K562 (cell line): ENCODE measurements around the gene UBE2H.

Source experiments
- ARID1B ChIP-seq: fragments of 450-650 bp; IDR thresholded peaks from 2 replicates; pipeline ENCODE4 v1.6.1; 2016; ENCODE audit warnings: antibody characterized with exemption, mild to moderate bottlenecking, inconsistent platforms
- CEBPZ ChIP-seq: fragments of 150-350 bp; IDR thresholded peaks from 2 replicates; pipeline ENCODE4 v1.6.1; 2014; ENCODE audit warnings: low read depth, mild to moderate bottlenecking, low read length, borderline replicate concordance
- ETV6 ChIP-seq, 3 experiments: fragments of 150-350 bp in 1 of 3; sonication (generic) in 1 of 3; formaldehyde crosslinking in 1 of 3; IDR thresholded peaks; 2 replicates each; pipeline versions ENCODE4 v1.6.1 to v1.8.0; 2014 to 2022; ENCODE audit warnings: borderline replicate concordance in 2 of 3, low read depth in 2 of 3, antibody characterized with exemption in 1 of 3, low read length in 1 of 3, mild to moderate bottlenecking in 1 of 3, missing genetic modification reagents in 1 of 3
- FOXP1 ChIP-seq: sonication (generic); formaldehyde crosslinking; IDR thresholded peaks from 2 replicates; pipeline ENCODE4 v1.8.0; 2022; ENCODE audit warnings: mild to moderate bottlenecking, missing genetic modification reagents
- NFIC ChIP-seq: fragments of 450-650 bp; IDR thresholded peaks from 2 replicates; pipeline ENCODE4 v1.6.1; 2017; ENCODE audit warnings: mild to moderate bottlenecking, inconsistent platforms
- SMAD4 ChIP-seq: fragments of 250-450 bp; sonication (Bioruptor Pico); conservative IDR thresholded peaks from 2 replicates; pipeline ENCODE4 v1.8.0; 2021; ENCODE audit warnings: inconsistent platforms, mild to moderate bottlenecking, moderate library complexity
- XRCC5 ChIP-seq: fragments of 200-400 bp; formaldehyde crosslinking; IDR thresholded peaks from 2 replicates; pipeline ENCODE4 v1.6.1; 2017; ENCODE audit warnings: low read depth, mild to moderate bottlenecking, low read length

DNA sequence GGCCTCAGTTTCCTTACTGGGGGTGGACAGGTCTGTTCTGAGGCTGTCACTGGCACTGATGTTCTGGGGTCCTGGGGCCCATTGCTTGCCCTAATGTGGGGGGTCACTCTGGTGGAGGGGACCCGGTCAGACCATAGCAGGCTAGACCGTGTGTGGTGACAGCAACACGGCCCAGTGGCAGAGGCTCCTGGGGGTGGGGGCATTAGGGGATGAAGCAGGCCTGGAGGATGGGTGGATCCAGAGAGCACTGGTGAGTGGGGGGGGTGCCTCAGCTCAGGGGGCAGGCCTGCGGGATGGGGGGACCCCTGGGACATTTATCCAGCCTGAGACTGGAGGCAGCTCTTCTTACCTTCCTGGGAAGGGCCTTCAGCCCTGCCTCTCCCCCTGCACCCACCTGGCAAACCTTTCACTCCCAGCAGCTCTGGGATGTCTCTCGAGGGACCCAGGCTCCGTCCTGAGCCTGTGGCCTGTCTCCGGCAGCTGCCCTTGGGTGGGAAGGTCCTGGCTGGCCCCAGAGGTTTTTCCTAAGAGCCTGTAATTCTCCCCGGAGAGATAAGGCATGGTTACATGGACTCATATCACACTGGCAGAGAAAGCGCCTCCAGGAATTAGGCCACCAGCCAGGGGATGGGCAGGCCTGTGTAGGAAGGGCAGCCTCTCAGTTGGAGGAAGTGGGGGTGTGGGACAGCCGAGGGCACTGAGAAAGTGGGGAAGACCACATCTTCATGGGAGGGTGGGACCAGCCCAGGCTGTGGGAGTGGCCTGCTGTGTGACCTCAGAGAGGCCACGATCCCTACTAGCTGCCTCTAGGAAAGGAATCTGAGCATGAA is 147.7 kb downstream of the UBE2H start:
- TF ChIP-seq SMAD4 (CRISPR knock-in tag) (no peak), ETV6 (IDR thresholded peaks at IDR 0.05; ENCODE audit: borderline replicate concordance in 1 of 2, low read depth in 2 of 2, low read length in 1 of 2) (no peak), ETV6 (CRISPR knock-in tag; IDR thresholded peaks at IDR 0.05; ENCODE audit: borderline replicate concordance) (no peak), ARID1B (no peak), CEBPZ (no peak), NFIC (no peak), XRCC5 (no peak), FOXP1 (CRISPR knock-in tag) (no peak)
